Cardiac septum (tissue), 1 donor: ENCODE measurements around the gene DAPK1. TPM values are rescaled to one million over a fixed set of nuclear protein-coding genes. Genes with fewer than 3 reads are reported as not detected.

Experiments used
- DNase-seq: peaks from one replicate; pipeline ENCODE4 v3.0.0-alpha.2; 2020; ENCODE audit warnings: low spot score
- intact Hi-C: fragments of 100-400 bp; cut with DNase I; formaldehyde crosslinking; loops from one replicate; pipeline ENCODE4 v1.14.0; 2022
- long read RNA-seq: library from polyadenylated mRNA; unstranded; transcript quantifications from one replicate; pipeline ENCODE4 v2.0.0, GENCODE V29; 2021
- total RNA-seq: library from RNA; stranded (reverse); fragmentation: NEBNext Ultra II Directional; extraction: Animal tissue kit (Norgen Biotek cat#: 25700); gene quantifications from one replicate; pipeline ENCODE4 v1.2.1, GENCODE V29; 2021
- donor health status: DM: no; HTN: no; CAD: no.

The DAPK1 gene
- total RNA-seq: 2.9 TPM
- long read RNA-seq, partial matches to known transcripts: 0 of 3 reads
- long read RNA-seq, other reads (novel, unspliced or antisense): 3 of 3 reads

DNA sequence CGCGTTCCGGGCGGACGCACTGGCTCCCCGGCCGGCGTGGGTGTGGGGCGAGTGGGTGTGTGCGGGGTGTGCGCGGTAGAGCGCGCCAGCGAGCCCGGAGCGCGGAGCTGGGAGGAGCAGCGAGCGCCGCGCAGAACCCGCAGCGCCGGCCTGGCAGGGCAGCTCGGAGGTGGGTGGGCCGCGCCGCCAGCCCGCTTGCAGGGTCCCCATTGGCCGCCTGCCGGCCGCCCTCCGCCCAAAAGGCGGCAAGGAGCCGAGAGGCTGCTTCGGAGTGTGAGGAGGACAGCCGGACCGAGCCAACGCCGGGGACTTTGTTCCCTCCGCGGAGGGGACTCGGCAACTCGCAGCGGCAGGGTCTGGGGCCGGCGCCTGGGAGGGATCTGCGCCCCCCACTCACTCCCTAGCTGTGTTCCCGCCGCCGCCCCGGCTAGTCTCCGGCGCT is at the start of gene DAPK1:
DAPK1 (plus strand) TSS at position 264 of the 442 bp plus-strand sequence. CDS start 1,211 bp downstream, outside the sequence.
- peak; percentile 80 for DNase-seq
- intact Hi-C loops: no loop called here

DNA sequence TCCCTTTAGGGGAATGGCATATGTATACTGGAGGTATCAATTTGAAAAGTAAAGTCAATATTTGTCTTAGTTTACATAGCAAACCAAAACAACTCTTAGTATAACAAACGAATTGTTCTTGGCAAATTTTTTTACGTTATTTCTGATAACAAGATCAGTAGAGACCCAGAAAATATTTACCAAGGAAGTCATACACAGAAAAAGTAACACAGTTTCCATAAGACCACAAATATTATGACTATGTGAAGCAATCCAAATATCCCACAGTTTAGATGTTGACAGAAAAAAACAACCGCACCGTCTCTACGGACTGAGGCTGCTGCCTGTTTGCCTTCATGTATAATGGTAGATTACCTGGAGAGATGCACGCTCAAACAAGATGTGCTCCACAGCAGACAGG is 46.5 kb upstream of the DAPK1 start:
- no peak for DNase-seq
- intact Hi-C loops: no loop called here

DNA sequence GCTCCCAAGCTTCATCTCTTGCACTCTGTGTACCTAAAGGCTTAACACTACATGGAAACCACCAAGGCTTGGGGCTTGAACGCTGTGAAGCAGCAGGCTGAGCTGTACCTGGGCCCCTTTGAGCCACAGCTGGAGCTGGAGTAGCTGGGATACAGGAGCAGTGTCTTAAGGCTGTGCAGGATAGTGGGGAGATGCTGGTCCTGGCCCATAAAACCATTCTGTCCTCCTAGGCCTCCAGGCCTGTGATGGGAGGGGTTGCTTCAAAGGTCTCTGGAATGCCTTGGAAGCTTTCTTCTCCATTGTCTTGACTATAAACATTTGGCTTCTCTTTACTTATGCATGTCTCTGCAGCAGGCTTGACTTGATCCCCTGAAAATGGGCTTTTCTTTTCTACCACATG is 42.3 kb upstream of the DAPK1 start:
- intact Hi-C loops: no loop called here
- DNase-seq: no peak

DNA sequence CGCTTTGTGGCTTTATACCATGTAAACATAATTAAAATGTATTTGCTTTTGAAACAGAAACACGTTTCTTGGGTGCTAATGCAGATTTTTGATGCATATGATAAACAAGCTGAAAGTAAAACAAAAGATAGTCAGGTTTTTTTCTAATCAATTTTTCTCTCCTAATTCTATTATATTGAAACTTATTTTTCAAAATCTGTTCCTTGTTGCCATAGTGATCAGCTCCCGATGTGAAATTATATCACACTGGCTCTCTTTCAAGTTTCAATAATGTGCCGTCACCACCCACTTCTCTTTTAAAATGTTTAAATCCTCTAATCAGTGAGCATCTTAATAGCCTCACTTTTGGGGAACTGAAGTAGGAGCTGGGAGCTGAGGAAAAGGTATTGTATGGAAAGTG is 36.4 kb upstream of the DAPK1 start:
- intact Hi-C loops: no loop called here

DNA sequence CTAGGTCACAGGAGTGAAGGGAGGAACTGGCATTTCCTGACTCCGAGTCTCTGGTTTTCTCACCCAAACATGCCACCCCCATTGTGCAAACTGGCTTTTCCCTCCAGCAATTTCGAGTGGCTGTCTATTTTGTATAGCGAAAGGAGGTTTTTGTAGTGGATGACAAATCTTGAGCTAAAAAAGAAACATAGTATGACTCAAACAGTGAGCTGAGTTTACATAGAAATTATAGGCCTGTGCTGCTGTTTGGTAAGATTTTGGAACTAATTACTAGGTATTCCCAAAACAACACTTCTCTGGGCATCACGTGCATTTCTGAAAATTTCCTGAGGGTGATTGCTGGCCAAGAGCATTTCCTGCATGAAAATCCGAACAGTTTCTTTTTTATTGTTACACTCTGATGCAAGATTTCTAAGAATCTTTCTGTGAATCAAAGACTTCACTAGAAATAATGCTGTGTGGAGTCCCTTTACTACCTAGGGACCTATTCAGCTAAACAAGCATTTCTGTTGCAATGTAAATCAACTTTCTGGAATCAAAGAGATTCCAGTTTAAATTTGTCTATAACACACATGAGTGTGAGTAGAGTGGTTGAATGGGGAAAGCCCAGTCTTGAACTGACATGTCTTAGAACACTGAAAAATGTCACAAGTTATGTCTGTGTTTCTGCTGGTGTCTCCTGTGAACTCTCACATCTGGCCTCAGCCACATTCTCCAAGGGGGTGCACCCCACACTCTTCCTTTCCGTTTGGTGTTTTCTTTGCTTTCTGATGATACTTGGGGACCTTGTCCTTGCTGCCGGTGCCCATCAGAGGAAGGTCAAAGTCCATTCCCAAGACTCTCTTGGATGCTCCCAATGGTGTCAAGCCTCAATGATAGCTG is 33.3 kb upstream of the DAPK1 start:
- no peak for DNase-seq
- intact Hi-C loops: no loop called here

More for the DNA sequence above, 36.4 kb upstream of the DAPK1 start:
- no peak for DNase-seq

DNA sequence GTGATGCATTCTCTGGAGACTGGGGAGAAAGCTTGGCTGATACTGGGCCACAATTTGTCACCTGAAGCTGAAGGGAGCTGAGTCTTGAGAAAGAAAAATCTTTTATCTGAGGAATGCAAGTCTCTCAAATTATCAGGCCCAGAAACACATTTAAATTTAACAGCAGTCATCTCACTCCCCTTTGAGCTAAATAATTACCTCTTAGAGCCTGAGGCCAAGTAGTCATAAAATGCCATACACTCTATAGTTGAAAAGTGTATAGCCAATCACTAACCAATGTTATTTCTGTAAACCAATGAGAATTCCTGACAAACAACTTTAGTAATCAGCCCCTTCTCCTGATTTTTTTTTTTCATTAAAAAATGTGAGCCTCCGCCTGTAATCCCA is 32.7 kb upstream of the DAPK1 start:
- intact Hi-C loops: no loop called here
- no peak for DNase-seq

DNA sequence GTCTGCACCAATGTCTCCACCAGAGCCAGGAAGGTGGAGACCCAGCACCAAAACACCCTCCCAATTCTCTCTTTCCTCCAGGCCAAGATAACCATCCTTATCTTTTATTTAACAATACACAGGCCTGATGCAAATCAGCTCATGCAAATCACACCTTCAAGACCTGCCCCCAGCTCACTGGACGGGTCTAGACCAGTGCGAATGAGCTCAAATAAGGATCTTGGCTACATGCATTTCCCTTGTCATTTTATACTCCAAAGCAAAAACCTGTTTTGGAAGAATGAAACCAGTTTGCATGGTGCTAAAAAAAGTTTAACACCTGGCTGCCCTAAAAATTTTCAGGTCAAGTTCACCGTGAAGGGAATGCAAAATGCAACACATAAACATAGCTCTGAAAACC is 31.9 kb upstream of the DAPK1 start:
- intact Hi-C loops: no loop called here
- DNase-seq: no peak

DNA sequence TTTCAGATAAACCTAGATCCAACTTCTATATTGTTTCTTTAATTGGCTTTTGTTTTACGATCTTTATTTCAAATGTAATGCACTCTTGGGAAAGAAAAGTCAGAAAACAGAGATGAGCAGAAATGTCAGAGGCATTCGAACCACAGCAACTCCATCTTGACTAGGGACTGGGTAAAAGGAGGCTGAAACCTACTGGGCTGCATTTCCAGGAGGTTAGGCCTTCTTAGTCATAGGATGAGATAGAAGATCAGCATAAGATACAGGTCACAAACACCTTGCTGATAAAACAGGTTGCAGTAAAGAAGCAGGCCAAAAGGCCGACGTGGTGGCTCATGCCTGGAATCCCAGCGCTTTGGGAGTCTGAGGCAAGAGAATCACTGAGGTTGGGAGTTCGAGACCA is 30.5 kb upstream of the DAPK1 start:
- no peak for DNase-seq
- intact Hi-C loops: no loop called here

DNA sequence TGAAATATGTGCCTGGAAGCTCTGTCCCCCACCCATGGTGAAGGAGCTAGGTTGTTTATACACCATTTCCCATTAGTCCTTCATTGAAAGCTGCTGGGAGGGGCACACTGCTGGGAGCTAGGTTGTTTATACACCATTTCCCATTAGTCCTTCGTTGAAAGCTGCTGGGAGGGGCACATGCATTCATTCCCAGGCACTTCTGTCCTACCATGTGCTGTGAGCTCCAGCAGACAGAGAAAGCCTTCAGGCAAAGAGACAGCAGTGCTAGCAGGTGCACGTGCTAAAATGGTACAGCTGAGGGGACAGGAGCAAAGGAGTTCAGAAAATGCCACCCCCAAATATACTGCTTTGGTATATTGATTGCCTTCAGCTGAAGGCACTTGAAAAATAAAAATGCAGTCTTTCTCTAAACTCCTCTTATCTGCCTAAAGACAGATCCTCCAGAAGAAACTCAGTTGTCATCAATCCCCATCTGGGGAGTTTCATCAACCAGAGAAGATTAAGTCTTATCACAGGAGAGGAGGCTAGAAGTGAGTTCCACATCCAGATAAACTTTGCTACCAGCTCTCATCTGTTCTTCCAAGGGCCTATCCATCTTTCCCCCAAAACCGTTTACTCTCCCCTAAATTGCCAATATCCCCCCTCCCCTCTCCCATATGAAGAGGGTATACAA is 27.7 kb upstream of the DAPK1 start:
- intact Hi-C loops: no loop called here
- no peak for DNase-seq

DNA sequence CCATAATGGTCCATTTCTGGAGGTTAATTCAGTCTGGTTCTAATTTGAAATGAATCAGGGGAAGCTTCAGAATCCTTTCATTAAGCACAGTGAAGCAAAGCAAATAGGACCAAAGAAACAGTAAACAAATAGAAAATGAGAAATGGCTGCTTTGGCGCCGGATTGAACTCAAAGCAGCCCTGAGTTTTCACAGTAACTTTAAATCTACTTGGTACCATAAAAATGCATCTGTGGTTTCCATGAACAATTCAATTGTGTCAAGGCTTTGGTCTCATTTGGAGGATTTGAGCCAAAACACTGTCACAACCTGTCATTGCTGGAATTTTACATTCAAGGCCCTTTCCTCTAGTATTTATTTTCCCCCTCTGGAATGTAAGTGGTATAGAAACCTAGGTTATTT is 25.9 kb upstream of the DAPK1 start:
- intact Hi-C loops: no loop called here
- no peak for DNase-seq

DNA sequence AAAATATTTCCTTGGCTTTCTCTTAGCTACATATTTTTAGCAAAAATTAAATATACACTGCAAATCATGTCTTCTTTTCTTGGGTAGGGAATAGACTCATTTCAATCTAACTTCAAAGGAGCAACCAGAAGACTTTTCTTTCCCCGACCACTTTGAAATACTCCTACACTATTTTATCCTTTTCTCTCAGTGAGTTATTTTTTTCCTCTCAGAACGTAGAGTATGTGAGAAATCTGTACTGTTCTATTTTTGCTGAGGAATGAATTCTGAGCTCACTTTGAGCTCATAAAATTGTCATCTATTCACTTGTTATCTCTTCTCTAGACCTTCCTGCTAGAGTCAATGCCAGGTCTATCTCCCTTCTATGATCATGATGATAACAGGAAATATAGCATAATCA is 22.2 kb upstream of the DAPK1 start:
- DNase-seq: no peak
- intact Hi-C loops: no loop called here

DNA sequence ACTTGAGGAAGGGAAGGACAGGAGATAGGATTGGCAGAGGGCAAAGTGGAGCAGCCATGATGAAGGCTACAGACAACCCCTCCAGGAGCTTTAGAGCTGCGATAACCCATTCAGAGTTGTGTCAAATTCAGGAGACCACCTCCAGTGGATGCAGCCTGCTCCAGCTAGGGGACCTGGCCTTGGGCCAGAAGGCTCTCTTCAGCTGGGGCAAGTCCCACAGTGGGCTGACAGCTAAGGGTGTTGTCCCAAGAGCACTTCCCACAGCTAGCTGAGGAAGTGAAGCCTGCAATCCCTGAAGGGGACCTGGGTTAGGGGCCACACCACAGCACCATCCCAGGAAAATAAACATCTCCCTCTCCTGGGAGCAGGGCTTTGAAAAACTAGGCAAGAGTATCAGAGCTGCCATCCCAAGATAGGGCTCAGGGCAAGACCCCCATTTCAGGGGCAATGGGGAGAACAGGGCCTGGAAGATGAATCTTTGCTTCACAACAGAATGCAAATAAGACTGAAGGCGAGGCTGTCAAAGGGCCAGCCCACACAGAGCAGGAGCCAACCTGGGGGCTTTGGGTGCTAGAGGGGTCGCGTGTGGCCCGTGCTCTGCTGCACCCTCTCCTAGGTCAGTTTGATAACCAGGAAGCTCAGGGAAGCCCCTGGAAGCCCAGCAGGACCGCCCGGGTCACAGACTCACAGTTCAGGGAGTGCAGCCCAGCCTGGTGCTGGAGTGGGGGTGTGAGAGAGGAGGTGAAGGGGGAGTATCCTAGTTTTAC is 19.3 kb upstream of the DAPK1 start:
- DNase-seq: no peak
- intact Hi-C loops: no loop called here

DNA sequence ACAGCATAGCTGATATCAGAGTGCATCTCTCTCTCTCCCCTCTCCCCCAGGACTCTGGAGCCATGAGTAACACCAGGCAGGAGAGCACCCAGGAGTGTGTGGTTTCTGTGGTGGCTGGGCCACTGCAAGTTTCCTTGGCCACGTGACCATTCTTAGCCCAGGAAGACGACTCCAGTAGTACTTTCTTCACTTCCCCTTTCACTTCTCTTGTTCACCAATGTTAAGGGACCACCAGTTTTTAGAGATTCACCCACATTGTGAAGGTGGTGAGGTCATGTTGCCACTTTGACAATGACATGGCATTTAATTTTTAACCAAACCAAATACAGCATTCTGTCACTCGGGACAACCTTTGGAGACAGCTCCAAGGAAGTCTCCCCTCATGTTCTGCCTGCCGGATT is 17.9 kb upstream of the DAPK1 start:
- DNase-seq: no peak
- intact Hi-C loops: no loop called here

DNA sequence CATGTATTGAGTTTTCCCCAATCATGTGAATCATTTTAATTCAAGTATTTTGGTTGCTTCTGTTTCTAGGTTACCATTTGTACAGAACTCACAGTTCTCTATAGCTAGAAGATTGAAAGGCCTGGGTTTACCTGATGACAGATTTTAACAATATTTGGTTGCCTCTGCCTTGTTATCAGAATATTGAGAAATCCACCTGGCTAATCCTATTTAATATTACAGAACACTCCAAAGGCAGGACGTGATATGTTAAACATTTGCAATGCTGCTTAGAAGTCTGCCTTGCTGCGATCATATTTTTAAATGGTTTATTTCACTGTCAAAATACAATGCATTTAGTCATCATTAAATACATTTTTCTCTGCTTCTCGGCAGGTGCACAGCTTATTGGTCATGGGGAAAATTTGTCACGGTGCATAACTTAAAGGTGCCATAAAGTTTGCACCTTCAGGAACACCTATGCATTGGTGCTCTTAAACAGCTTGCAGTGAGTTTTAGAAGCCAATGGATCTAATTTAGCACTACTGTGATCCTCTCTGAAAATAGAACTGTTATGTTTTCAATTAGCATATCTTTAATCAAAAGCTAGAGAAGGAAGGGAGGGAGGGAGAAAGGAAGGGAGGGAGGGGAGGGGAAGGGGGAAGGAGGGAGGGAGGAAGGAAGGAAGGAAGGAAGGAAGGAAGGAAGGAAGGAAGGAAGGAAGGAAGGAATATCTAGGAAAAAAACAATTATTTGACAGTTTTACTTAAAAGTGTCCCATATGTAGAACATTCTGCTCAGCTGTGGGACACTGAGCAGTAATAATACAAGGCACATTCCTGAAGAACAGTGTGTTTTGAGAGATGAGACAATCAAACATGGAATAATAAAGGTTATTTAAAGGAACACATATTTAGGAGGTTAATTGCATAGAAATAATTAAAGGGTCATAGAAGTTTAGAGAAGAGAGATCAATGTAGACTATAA is 15.5 kb upstream of the DAPK1 start:
- intact Hi-C loops: no loop called here
- DNase-seq: no peak

DNA sequence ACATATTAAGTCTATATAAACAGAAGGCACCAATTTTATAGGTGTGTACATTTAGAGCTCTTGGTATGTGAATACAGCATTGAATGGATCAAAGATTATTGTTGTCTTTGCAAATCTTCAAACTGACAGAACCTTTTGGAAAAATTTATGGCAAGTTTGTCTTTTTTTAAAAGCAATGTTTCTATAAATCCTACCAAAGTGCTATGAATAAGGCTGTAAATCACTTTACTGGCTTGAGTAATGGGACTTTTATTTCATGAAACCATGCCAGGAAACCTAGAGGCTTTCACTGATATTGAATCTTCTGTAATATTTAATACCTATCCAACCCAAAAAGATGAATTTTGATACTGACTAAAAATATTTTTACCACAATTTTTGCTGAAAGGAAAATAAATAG is 7.4 kb upstream of the DAPK1 start:
- no peak for DNase-seq
- intact Hi-C loops: no loop called here

DNA sequence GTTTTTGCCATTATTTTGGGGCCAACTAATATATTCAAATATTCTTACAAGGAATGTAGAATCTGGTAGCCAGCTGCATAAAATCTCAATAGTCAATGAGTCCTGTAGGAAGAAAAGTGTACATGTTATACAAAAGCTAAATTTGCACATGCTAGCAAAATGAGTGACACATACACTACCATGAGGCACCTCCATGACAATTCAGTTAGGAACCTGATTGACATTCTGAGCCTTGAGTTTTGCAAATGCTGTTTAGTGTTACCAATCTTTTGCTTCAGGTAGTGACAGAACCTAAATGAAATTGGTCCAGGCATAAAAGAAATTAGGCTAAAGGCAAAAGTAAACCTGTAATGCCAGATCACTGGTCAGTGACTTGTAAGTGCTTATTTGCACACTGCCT is 6.8 kb upstream of the DAPK1 start:
- intact Hi-C loops: no loop called here
- DNase-seq: no peak

DNA sequence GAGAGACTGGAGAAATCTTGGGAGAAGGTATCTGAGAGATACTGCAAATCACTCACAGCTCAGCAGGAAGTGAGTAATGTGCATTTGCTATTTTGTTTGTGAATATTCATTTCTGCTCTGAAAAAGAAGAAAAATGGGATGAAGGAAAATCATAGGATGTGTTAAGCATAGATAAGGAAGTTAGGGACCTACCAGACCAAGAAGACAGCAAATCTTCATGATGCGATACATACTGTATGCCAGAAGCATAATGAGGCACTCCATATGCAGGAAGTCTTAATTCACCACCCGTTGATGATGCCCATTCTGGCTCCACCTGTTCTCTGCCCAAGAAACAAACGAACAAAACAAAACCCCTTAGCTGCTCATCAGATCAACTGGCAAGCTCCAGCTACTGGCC is 6.1 kb upstream of the DAPK1 start:
- DNase-seq: no peak
- intact Hi-C loops: no loop called here

DNA sequence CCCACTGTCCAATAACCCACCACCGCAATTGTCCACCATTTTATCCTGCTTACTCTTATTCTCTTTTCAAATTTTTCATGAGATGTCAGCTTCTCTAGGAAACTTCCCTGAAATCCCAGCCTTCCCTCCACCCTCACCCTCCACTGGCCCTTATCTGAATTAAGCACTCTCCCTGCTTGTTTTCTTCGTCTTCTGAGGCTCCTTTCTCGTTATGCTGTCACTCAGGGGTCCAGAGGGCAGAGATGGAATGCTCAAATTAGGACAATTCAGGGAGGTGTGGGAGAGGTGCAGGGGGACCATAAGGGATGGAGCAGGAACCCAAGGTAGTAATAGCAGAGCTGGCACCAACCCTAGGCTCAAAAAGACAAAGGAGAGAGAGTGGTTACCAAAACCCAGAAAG is 5.0 kb upstream of the DAPK1 start:
- intact Hi-C loops: no loop called here

DNA sequence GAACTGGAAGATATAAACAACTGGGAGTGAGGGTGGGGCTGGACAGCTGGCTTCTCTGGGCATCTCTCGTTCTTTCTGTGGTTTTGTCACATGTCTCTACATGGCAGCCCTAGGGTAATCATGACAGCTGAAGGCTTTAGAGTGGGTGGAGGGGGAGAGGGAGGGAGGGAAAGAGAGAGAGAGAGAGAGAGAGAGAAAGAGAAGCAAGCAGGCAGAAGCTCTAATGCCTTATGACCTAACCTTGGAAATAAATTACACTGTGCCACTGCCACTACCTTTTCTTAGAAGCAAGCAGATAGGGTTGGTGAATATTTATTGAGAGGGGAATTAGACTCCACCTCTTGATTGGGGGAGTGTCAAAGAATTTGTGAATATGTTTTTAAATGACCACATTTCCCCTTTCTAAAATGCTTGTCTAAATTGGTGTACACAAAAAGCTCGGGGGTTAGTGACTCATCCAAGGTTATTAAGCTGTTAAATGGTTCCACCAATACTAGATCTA is 2.6 kb upstream of the DAPK1 start:
- DNase-seq: no peak
- intact Hi-C loops: no loop called here

More for the DNA sequence above, 5.0 kb upstream of the DAPK1 start:
- DNase-seq: no peak
